GM21576 (cell line): ENCODE data around the gene MYL10.

Experiments
- ATAC-seq: cut with Tn5 transposase; IDR thresholded peaks from one replicate; pipeline ENCODE4 v1.9.1; 2021; ENCODE audit warnings: mild to moderate bottlenecking, moderate library complexity; ENCODE audit not compliant: unreplicated experiment

MYL10 gene

DNA sequence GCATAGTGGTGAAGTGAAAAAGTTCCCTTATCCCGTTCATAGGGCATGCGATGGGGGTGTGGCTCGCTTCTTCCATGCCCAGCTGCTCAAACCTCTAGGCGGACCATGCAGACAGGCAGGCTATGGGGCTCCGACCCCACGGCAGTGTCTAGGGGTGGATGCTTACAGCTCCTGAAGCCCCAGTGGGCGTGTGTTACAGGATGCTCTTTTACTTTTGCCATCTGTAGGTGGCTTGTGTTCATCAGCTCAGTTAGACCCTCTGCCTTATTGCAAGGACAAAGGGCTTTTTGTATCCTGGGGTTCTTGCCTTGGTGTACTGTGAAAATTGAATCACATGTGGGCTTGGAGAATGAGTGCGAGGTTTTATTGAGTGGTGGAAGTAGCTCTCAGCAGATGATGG lies at the start of gene MYL10:
Gene MYL10, minus strand, starts transcription at position 126 of the 400 bp plus-strand sequence. CDS start 178 bp downstream, outside the sequence.
- no peak for ATAC-seq

DNA sequence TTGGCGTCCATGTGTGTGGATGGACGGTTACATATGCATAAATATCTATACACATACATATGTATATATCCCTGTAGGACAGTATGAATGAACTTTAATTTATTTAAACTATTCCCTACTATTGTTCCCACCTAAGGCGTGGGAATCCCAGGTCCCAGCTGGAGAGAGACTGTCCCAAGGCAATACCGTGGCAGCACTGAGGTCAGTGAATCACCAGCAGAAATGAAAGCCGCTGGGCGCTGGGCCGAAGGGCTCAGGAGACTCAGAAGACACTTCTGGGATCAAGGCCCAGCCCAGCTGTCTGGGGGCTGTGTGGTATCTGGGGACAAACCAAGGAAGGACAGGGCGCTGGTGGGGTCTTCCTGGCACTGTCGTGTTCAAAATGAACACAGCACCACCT lies 49.6 kb upstream of the MYL10 start:
- no peak for ATAC-seq

DNA sequence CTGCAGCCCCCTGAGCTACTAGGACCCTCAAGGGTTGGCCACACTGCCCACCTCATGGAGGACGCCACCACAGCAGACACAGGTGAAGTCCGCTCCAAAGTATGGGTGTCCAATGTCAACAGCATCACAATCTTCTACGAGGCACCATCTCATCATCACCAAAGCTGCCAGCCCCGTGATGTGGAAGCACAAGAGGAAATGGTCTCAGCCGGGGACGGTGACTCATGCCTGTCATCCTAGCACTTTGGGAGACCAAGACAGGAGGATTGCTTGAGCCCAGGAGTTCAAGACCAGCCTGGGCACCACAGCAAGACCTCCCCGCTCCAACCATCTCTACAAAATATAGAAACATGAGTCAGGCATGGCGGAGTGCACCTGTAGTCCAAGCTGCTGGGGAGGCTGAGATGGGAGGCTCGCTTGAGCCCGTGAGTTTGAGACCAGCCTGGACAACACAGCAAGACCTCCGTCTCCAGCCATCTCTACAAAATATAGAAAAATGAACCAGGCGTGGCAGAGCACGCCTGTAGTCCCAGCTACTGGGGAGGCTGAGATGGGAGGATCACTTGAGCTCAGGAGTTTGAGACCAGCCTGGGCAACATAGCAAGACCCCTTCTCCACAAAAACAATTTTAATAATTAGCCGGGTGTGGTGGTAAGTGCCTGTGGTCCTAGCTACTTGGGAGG lies 48.8 kb upstream of the MYL10 start:
- no peak for ATAC-seq

DNA sequence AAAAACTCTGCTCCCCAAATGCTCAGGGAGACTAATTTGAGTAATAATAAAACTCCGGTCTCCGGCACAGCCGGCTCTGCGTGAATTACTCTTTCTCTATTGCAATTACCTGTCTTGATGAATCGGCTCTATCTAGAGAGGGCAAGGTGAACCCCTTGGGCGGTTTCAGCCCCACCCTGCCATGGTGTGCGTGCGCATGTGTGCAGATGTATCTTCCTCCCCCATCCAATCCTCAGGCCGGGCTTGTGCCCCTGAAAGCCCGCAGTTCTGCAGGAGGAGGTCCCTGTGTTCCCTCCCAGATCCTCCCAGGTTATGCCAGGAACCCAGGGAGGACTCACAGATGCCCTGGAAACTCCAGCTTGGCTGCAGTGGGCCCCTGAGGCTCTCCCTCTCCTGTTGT lies 48.3 kb upstream of the MYL10 start:
- no peak for ATAC-seq

DNA sequence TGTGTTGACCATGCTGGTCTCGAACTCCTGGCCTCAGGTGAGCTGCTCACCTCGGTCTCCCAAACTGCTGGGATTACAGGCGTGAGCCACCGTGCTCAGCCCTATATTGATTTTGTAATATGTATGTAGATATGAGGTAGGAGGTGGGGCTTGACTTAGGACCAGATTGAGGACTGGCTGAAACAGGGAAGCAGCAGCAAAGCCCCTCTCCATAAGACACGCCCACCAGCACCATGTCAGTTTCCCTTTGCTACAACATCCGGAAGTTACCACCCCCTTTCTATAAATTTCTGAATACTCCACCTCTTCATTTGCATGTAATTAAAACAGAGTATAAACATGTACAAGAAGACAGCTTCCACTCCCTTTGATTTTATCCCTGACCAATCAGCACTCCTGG lies 47.9 kb upstream of the MYL10 start:
- ATAC-seq, result no peak

DNA sequence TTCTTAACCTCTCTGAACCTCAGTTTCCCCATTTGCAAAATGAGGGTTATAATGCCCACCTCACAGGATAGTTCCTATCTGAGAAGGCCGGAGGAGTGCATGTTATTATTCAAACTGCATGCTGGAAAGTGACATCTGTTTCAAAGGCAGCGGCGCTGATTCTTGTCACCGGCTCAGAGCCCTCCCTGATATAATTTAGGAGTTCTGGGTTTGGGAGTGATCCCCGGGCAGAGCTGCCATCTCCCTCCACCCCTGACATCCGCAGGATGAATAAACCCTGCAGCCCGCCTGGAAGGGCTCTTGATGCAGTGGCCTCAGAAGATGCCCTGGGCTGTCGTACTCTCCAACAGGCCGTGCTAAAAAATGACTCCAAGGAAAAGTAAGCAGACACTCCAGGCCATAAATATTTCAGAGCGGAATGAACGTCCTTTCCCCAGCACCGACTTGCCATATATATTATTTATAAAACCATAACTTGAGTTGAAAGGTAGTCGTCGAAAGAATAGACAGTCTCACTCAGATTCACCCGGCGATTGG lies 47.0 kb upstream of the MYL10 start:
- no peak for ATAC-seq

DNA sequence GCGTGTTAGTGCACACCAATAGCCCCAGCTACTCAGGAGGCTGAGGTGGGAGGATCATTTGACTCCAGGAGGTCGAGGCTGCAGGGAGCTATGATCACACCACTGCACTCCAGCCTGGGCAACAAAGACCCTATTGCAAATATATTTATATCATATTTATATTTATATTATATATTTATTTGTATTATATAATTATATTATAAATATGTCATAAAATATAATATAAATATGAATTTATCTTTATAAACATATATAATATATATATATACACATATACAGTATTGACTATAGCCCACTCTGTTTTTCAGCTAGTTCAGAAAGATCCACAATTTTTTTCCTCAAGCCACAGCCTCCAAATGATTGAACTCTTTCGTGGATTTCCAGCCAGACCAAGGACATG lies 45.3 kb upstream of the MYL10 start:
- no peak for ATAC-seq

DNA sequence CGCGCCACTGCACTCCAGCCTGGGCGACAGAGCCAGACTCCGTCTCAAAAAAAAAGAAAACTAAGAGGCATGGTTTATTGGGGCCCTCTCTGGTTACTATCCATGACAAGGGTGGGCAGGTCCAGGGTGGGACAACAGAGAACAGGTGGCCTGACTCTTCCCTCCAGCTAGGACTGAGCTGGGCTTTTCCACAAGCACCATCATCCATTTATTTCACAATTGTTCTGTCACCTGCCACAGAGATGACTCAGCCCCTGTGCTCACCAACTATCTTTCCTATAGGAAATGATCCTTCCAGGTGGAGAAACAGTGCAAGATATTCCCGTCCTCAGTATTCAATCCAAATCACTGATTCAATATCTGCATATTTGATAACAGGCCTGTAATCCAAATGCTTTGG lies 44.9 kb upstream of the MYL10 start:
- no peak for ATAC-seq

DNA sequence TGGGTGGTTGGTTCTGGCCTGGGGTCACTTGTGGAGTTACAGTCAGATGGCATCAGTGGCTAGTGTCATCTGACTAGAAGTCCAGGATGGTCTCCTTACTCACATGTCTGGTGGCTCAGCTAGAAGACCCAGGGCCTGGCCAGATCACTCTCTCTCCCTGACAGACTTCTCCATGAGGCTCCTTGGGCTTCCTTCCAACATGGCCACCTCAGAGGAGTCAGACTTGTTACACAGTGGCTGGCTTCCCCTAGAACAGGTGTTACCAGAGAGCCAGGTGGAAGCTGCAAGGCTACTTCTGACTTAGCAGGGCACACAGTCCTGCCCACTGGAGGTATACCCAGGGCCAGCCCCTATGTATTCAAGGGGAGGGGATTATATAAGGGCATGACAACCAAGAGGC lies 44.2 kb upstream of the MYL10 start:
- ATAC-seq, result no peak

DNA sequence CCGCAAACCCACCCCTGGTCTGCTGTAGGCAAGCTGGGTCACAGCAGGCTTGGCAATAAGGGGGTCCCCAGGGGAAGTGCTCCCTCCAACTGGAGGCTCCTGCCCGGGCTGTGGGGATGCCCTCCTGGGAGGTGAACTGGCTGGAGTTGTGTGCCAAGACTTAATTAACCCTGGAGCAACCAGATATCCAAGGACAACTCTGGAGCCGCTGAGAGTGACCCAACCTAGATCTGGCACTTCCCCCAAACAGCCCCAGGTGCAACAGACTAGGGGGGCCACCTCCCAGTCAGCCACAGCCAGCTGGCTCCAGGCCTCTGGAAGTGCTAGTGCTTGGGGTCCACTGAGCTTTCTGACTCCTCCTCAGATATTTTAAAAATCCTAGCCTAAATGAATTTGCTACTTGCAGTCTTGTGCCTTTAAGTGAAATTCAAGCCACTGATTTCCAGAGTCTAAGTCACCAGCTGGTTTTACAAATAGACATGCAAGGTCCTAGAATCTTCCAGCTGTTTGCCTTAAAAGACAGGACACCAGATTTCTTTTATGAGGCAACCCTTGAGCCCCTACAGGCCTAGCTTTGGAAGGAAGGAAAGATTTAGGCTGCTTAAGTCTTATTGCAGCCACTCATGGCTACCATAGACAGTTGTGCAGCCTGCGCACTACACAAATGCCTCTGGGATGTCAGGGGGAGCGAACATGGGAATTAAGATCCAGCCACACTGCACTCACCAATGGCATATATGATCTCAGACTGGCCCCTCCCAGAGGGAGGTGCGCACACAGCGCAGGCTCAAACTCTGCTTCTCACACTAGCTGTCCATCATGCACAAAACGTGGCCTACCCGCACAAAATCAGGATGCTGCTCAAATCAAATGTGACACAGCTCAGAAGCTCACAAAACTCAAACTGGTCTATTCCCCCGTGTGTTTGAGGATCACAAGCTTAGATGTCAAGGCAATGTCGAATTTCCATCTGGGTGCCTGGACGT lies 42.6 kb upstream of the MYL10 start:
- ATAC-seq, result no peak

DNA sequence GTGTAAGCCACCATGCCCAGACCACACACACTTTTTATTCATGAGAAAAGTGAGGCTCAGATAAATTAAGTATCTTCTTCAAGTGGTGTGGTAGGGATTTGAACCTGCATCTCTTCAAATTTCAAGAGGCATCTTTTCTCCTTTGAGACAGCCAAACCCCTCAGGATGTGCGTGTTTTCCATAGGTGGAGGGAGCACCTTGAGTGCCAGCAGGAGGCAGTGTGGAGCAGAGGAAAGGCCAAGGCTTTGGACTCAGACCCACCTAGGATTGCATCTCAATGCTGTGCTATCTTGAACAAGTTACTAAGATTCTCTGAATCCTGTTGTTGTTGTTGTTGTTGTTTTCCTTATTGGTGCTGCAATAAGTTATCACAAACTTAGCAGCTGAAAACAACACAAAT lies 40.2 kb upstream of the MYL10 start:
- no peak for ATAC-seq

DNA sequence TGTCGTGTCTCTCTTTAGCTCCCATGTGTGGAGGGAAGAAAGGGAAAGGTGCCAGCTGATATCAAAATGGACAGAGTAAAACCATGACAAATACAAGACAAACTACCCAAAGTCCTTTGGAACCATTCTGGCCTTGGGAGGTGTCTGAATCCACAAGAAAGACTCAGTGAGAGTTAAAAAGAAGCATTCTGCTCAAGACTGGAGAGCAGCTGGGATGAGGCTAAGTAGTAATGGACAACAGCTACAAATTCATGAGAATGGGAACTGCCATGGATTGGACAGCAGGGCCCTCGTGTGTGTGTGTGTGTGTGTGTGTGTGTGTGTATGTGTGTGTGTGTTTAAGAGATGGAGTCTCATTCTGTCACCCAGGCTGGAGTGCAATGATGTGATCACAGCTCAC lies 39.6 kb upstream of the MYL10 start:
- no peak for ATAC-seq

DNA sequence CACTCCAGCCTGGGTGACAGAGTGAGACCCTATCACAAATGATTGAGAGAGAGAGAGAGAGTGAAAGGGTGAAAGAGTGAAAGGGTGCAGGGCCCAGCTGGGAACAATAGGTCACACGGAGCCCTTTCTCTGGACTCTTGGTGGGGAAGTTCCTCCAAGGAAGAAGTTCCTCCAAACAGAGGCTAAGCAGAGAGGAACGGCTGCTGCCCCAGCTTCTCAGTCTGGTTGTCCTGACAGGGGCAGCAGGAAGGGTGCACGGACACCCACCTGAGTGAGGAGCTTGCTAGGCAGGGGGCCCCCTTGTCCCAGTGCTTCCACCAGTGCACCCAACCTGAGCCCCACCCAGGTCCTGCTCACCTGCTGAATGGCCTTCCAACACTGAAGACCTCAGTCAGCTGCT lies 38.8 kb upstream of the MYL10 start:
- ATAC-seq, result no peak

DNA sequence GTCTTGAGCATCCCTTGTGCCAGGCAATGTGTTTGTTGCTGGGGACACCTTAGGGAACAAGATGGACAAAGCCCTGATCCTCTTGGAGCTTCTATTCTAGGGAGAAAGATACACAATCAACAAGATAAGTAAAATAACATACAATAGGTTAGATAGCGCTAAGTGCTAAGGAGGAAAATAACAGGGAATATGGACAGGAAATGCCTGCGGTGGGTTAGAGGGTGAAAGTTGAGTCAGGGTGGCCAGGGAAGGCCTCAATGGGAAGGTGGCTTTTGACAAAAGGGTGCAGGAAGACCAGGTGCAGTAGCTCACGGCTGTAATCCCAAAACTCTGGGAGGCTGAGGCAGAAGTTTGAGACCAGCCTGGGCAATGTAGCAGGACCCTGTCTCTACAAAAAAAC lies 38.3 kb upstream of the MYL10 start:
- no peak for ATAC-seq

DNA sequence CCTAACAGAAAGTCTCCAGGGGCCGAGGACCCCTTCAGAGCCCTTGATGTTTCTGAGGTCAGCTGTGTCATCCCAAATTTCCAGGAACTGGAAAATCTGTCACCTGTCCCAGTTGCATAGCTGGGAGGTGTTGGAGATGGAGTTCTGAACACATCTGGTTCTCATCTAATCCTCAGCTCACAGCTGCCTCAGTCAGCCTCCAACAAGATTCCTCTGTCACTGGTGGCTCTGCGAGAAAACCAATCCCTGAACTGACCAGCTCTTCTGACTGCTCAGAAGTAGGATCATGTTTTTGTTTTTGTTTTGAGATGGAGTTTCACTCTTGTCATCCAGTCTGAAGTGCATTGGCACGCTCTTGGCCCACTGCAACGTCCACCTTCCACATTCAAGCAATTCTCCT lies 37.6 kb upstream of the MYL10 start:
- no peak for ATAC-seq

DNA sequence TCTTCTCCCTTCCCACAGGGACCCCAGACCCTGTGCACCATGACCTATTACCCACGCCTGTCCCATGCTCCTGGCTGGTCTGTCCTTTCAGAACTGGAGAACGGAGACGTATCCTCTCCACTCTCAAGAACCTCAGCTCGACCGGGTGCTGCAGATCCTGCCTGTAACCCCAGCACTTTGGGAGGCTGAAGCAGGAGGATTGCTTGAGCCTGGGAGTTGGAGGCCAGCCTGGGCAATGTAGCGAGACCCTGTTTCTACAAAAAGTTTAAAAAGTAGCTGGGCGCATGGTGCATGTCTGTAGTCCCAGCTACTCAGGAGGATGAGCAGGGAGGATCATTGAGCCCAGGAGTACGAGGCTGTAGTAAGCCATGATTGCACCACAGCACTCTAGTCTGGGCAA lies 37.2 kb upstream of the MYL10 start:
- ATAC-seq, result no peak

DNA sequence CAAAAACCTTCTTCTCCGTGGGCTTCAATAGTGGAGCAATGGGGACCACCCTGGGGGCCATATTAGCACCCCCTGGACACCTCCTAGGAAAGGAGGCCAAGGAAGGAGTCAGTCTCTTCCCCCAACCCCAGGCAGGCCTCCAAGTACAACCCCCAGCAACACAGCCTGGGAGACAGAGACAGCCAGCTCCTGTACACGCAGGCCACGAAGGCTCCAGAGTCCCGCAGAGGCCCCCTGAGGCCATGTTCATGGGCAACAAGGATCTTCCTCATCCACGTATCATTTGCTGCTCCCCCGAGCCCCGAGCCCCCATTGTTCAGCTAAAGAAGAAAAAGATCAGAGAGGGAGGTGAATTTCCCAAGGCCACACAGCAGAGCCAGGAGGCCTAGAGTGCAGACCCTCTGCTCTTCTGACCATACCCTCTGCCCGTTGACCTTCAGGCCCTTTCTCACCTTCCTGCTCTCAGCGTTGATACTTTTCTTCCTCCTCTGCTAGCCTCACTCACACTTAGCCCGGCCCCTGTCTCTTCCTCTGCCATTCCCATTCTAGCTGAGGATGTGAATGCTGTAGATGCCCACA lies 35.9 kb upstream of the MYL10 start:
- ATAC-seq, result no peak

DNA sequence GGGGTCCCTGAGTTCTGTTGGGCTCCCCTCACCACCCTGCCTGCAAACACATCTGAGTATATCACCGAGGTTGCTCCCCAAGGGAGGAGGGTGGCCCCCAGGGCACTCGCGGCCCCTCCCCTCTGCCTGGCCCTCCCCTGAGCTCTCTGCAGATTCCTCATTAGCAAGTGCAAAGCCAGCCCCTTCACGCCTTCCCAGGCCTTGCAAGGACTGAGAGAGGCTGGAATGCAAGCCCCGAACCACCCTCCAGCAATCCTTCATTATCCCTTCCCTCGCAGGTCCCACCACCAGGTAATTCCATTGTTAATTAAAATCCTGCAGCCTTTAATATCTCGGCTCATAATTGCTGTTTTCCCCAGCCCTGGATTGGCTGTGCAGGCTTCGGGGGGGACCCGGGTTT lies 35.3 kb upstream of the MYL10 start:
- ATAC-seq, result no peak

DNA sequence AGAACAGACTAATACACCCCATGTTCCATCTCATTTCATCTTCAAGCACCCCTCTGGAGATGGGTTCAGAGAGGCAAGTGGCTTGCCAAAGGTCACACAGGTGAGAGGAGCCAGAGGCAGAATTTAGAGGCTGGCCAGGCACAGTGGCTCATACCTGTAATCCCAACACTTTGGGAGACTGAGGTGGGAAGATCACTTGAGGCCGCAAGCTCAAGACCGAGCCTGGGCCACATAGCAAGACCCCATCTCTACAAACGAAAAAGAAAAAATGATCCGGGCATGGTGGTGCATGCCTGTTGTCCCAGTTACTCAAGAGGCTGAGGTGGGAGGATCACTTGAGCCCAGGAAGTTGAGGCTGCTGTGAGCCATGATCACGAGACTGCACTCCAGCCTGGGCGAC lies 34.7 kb upstream of the MYL10 start:
- ATAC-seq, result no peak

DNA sequence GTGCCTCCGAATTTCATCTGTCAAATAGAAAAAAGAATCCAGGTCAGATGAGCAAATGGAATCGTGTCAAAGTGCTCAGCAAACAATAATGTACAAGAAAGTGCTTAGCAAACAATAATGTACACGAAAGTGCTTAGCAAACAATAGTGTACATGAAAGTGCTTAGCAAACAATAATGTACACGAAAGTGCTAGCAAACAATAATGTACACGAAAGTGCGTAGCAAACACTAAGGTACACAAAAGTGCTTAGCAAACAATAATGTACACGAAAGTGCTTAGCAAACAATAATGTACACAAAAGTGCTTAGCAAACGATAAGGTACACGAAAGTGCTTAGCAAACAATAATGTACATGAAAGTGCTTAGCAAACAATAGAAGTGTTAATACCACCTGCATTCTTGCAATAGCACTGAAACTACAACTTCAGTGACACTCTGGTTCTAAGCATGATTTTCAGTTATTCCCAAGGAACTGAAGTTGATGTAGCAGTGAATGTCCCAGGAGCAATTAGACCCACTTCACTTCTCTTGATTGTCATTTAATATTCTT lies 33.4 kb upstream of the MYL10 start:
- no peak for ATAC-seq

DNA sequence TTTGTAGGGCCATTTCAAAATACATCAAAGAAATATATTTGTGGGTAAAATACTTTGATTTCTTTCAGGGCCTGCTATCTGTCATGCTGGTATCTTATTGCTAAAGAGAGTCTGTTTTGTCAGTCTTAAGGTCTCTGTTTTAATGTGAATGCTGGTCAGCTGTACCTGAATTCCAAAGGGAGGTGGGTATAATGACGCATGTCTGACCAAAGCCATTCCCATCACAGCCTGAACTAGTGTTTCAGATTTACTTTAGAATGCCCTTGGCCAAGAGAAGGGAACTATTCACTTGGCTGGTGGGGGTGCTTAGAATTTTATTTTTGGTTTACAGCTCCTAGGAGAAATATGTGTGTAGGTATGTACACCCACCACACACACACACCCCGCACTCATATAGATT lies 30.6 kb upstream of the MYL10 start:
- no peak for ATAC-seq
